Liver (tissue), 9 donors: ENCODE results near the gene TTF1. TPM values are rescaled to one million over a fixed set of nuclear protein-coding genes. Genes with fewer than 3 reads are reported as not detected.

Experiments used
- DNase-seq: peaks from one replicate; pipeline ENCODE4 v3.0.0-alpha.2; 2017; ENCODE audit warnings: low spot score
- H3K27ac ChIP-seq, 2 donors: one replicate each; pipeline ENCODE4 v1.7.0; 2013; ENCODE audit warnings: inconsistent platforms in 2 of 2, low read length in 2 of 2, control low read depth in 1 of 2, low read depth in 1 of 2, mild to moderate bottlenecking in 1 of 2
- H3K27me3 ChIP-seq, 4 donors: one replicate each; pipeline versions ENCODE4 v1.6.1 to v1.7.0; 2013; ENCODE audit warnings: low read length in 3 of 4, inconsistent platforms in 1 of 4, mild to moderate bottlenecking in 1 of 4, moderate library complexity in 1 of 4; ENCODE audit not compliant: control insufficient read depth in 4 of 4, insufficient read depth in 4 of 4
- H3K36me3 ChIP-seq, 4 donors: one replicate each; pipeline versions ENCODE4 v1.6.1 to v1.7.0; 2013; ENCODE audit warnings: low read length in 3 of 4, mild to moderate bottlenecking in 3 of 4, low read depth in 1 of 4, moderate library complexity in 1 of 4; ENCODE audit not compliant: control insufficient read depth in 4 of 4, insufficient read depth in 3 of 4
- H3K4me1 ChIP-seq, 4 donors: one replicate each; pipeline versions ENCODE4 v1.6.1 to v1.7.0; 2013; ENCODE audit warnings: low read length in 3 of 4, mild to moderate bottlenecking in 3 of 4, moderate library complexity in 1 of 4; ENCODE audit not compliant: control insufficient read depth in 4 of 4, insufficient read depth in 4 of 4
- H3K4me3 ChIP-seq, 3 donors: one replicate each; pipeline versions ENCODE4 v1.6.1 to v1.7.0; 2013; ENCODE audit warnings: low read length in 3 of 3, control low read depth in 1 of 3, low read depth in 1 of 3, mild to moderate bottlenecking in 1 of 3
- H3K9ac ChIP-seq, 2 donors: one replicate each; pipeline ENCODE4 v1.7.0; 2013; ENCODE audit warnings: low read length in 2 of 2, mild to moderate bottlenecking in 2 of 2, moderate library complexity in 2 of 2, control low read depth in 1 of 2, low read depth in 1 of 2
- H3K9me3 ChIP-seq, 4 donors: one replicate each; pipeline versions ENCODE4 v1.6.1 to v1.7.0; 2013; ENCODE audit warnings: low read length in 3 of 4; ENCODE audit not compliant: control insufficient read depth in 4 of 4
- ATF3 ChIP-seq: IDR thresholded peaks from 2 replicates; pipeline ENCODE4 v1.6.1; 2016; ENCODE audit warnings: antibody characterized with exemption
- EGR1 ChIP-seq, 2 donors: IDR thresholded peaks; 2 replicates each; pipeline ENCODE4 v1.6.1; 2016 to 2018; ENCODE audit warnings: antibody characterized with exemption in 2 of 2, low read depth in 2 of 2
- FOXA1 ChIP-seq: IDR thresholded peaks from 2 replicates; pipeline ENCODE4 v1.6.1; 2016; ENCODE audit warnings: antibody characterized with exemption
- FOXA2 ChIP-seq: IDR thresholded peaks from 2 replicates; pipeline ENCODE4 v1.6.1; 2016; ENCODE audit warnings: antibody characterized with exemption
- GABPA ChIP-seq, 2 donors: IDR thresholded peaks in 1 of 2; conservative IDR thresholded peaks in 1 of 2; 2 replicates each; pipeline ENCODE4 v1.6.1; 2016; ENCODE audit warnings: antibody characterized with exemption in 2 of 2, mild to moderate bottlenecking in 1 of 2, moderate library complexity in 1 of 2
- HNF4A ChIP-seq, 2 donors: conservative IDR thresholded peaks; 2 replicates each; pipeline ENCODE4 v1.6.1; 2016; ENCODE audit warnings: antibody characterized with exemption in 2 of 2, mild to moderate bottlenecking in 2 of 2
- HNF4G ChIP-seq: IDR thresholded peaks from 2 replicates; pipeline ENCODE4 v1.6.1; 2016; ENCODE audit warnings: antibody characterized with exemption
- JUND ChIP-seq, 2 donors: IDR thresholded peaks; 2 replicates each; pipeline ENCODE4 v1.6.1; 2016; ENCODE audit warnings: antibody characterized with exemption in 2 of 2
- NR2F2 ChIP-seq: IDR thresholded peaks from 2 replicates; pipeline ENCODE4 v1.6.1; 2016; ENCODE audit warnings: antibody characterized with exemption
- REST ChIP-seq: IDR thresholded peaks from 2 replicates; pipeline ENCODE4 v1.6.1; 2016; ENCODE audit warnings: antibody characterized with exemption, mild to moderate bottlenecking
- RXRA ChIP-seq, 2 donors: IDR thresholded peaks; 2 replicates each; pipeline ENCODE4 v1.6.1; 2017 to 2018; ENCODE audit warnings: antibody characterized with exemption in 2 of 2, mild to moderate bottlenecking in 1 of 2
- SP1 ChIP-seq: IDR thresholded peaks from 2 replicates; pipeline ENCODE4 v1.6.1; 2018; ENCODE audit warnings: antibody characterized with exemption, mild to moderate bottlenecking
- TAF1 ChIP-seq: conservative IDR thresholded peaks from 2 replicates; pipeline ENCODE4 v1.6.1; 2016; ENCODE audit warnings: antibody characterized with exemption, mild to moderate bottlenecking
- YY1 ChIP-seq: IDR thresholded peaks from 2 replicates; pipeline ENCODE4 v1.6.1; 2016; ENCODE audit warnings: antibody characterized with exemption, mild to moderate bottlenecking
- WGBS: extraction: QIAGEN DNeasy Blood & Tissue Kit; methylation state at CpG from one replicate; pipeline ENCODE4 v1.1.7; 2013; 5-methylcytosine and 5-hydroxymethylcytosine counted together
- polyA plus RNA-seq, 2 donors: library from polyadenylated mRNA; stranded (reverse) in 1 of 2; unstranded in 1 of 2; fragments of 200-250 nt in 1 of 2; fragments of >200 nt in 1 of 2; fragmentation: Nextera tagmentation in 1 of 2; extraction: Ambion mirVana in 1 of 2; gene quantifications; one replicate each; pipeline versions ENCODE4 v1.2.1 to v1.2.3, GENCODE V29; 2013 to 2015
- total RNA-seq, 2 donors: library from RNA; depleted of rRNA; stranded (reverse); fragments of >200 nt; gene quantifications; one replicate each; pipeline ENCODE4 v1.2.3, GENCODE V29; 2014
- TF ChIP-seq, protein P1 (sequence below): IDR thresholded peaks from 2 replicates; pipeline ENCODE4 v1.6.1; 2016; ENCODE audit warnings: antibody characterized with exemption
- TF ChIP-seq, protein P2 (sequence below): fragments of 150-350 bp; IDR thresholded peaks from 2 replicates; pipeline ENCODE4 v1.5.1; 2017; ENCODE audit warnings: improper control_type of control experiment, low read depth, low read length; ENCODE audit not compliant: missing input control
- donor health status: healthy.
- donor health status: healthy.
- donor health status: healthy.
- donor health status: healthy.
- donor health status: healthy.

Gene TTF1
- total and polyA plus RNA-seq, 4 donors = 1.9 to 6.1 (median 2.6) TPM

GRCh38 chr9:132372177-132373095 lies 34.2 kb downstream of the TTF1 start:
- Histone ChIP-seq H3K9me3 (no peaks in the 10 kb centered on the region), H3K9ac (no peak overlapping the region), H3K27ac (peak overlapping the region; percentile 42 to 54), H3K36me3 (peaks cover 2 to 15% (median 7%) of the 10 kb centered on the region in 4 donors), H3K4me1 (peaks cover 0 to 4% (median 0%) of the 10 kb centered on the region in 4 donors), H3K4me3 (no peak overlapping the region), H3K27me3 (no peaks in the 10 kb centered on the region)
- no peak for TF ChIP-seq FOXA1
- TF ChIP-seq RXRA (IDR thresholded peaks at IDR 0.05) = peak in 1 of 2 donors; percentile 9
- peak; percentile 35 for TF ChIP-seq NR2F2
- DNase-seq = no peak
- 70% methylated on average over 14 of the region's 14 CpGs for WGBS

- no peak overlapping the region for H3K4me3 ChIP-seq
- no peak for DNase-seq
- no peaks in the 10 kb centered on the region for H3K27me3 ChIP-seq
- 91% methylated on average over 4 of the region's 4 CpGs for WGBS
- no peak overlapping the region for H3K27ac ChIP-seq
- no peaks in the 10 kb centered on the region for H3K9me3 ChIP-seq
- peaks cover 0 to 4% (median 0%) of the 10 kb centered on the region in 4 donors for H3K4me1 ChIP-seq
- H3K36me3 ChIP-seq = peaks cover 0 to 2% (median 0%) of the 10 kb centered on the region in 4 donors
- TF ChIP-seq TAF1 (no peak), HNF4A (conservative IDR thresholded peaks at IDR 0.05) (no peak), ATF3 (no peak), REST (no peak), RXRA (IDR thresholded peaks at IDR 0.05) (no peak), GABPA (IDR thresholded peaks at IDR 0.05 in 1 of 2, conservative IDR thresholded peaks at IDR 0.05 in 1 of 2) (no peak), FOXA1 (no peak), NR2F2 (no peak), HNF4G (no peak), JUND (IDR thresholded peaks at IDR 0.05) (no peak), YY1 (no peak), SP1 (no peak), FOXA2 (no peak), EGR1 (IDR thresholded peaks at IDR 0.05; ENCODE audit: low read depth in 2 of 2) (no peak)
- TF ChIP-seq, protein P1, sequence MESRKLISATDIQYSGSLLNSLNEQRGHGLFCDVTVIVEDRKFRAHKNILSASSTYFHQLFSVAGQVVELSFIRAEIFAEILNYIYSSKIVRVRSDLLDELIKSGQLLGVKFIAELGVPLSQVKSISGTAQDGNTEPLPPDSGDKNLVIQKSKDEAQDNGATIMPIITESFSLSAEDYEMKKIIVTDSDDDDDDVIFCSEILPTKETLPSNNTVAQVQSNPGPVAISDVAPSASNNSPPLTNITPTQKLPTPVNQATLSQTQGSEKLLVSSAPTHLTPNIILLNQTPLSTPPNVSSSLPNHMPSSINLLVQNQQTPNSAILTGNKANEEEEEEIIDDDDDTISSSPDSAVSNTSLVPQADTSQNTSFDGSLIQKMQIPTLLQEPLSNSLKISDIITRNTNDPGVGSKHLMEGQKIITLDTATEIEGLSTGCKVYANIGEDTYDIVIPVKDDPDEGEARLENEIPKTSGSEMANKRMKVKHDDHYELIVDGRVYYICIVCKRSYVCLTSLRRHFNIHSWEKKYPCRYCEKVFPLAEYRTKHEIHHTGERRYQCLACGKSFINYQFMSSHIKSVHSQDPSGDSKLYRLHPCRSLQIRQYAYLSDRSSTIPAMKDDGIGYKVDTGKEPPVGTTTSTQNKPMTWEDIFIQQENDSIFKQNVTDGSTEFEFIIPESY = no peak
- TF ChIP-seq, protein P2, sequence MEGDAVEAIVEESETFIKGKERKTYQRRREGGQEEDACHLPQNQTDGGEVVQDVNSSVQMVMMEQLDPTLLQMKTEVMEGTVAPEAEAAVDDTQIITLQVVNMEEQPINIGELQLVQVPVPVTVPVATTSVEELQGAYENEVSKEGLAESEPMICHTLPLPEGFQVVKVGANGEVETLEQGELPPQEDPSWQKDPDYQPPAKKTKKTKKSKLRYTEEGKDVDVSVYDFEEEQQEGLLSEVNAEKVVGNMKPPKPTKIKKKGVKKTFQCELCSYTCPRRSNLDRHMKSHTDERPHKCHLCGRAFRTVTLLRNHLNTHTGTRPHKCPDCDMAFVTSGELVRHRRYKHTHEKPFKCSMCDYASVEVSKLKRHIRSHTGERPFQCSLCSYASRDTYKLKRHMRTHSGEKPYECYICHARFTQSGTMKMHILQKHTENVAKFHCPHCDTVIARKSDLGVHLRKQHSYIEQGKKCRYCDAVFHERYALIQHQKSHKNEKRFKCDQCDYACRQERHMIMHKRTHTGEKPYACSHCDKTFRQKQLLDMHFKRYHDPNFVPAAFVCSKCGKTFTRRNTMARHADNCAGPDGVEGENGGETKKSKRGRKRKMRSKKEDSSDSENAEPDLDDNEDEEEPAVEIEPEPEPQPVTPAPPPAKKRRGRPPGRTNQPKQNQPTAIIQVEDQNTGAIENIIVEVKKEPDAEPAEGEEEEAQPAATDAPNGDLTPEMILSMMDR = no peak
- H3K9ac ChIP-seq = no peak overlapping the region
Measured at GRCh38 chr9:132370592-132370991, 36.0 kb downstream of the TTF1 start.
